Pons (tissue), 1 donor: Measurements from ENCODE around the gene ZIC4.

Experiments
- DNase-seq: peaks from one replicate; pipeline ENCODE4 v3.0.0-alpha.2; 2016; ENCODE audit warnings: low spot score

Gene ZIC4

GRCh38 chr3:147417551-147418295 is 11.4 kb upstream of the ZIC4 start:
- DNase-seq: no peak

- DNase-seq: no peak
These were observed 10.6 kb upstream of the ZIC4 start for GRCh38 chr3:147416931-147417330.

- no peak for DNase-seq
These were observed 9.5 kb upstream of the ZIC4 start for GRCh38 chr3:147415874-147416273.

- DNase-seq: no peak
These were observed 8.9 kb upstream of the ZIC4 start for GRCh38 chr3:147415286-147415685.

GRCh38 chr3:147414390-147415138 is 8.2 kb upstream of the ZIC4 start:
- DNase-seq: no peak

- no peak for DNase-seq
These were observed 7.5 kb upstream of the ZIC4 start for GRCh38 chr3:147413686-147414389.

GRCh38 chr3:147412917-147413685 is 6.8 kb upstream of the ZIC4 start:
- DNase-seq: no peak

- no peak for DNase-seq
These were observed 6.0 kb upstream of the ZIC4 start for GRCh38 chr3:147412261-147412916.

GRCh38 chr3:147411815-147412241 is 5.5 kb upstream of the ZIC4 start:
- DNase-seq: no peak

GRCh38 chr3:147411238-147411814 is 5.0 kb upstream of the ZIC4 start:
- no peak for DNase-seq

GRCh38 chr3:147410526-147411237 is 4.3 kb upstream of the ZIC4 start:
- no peak for DNase-seq

GRCh38 chr3:147410116-147410525 is 3.8 kb upstream of the ZIC4 start:
- no peak for DNase-seq

- DNase-seq: peak; percentile 60
These were observed 3.1 kb upstream of the ZIC4 start, which contains the start of gene ZIC1 for GRCh38 chr3:147409143-147410115. TSS of gene ZIC1 (plus strand) at chr3:147409365. CDS start at chr3:147410113, 748 bp downstream.

- DNase-seq: no peak
These were observed 2.1 kb upstream of the ZIC4 start for GRCh38 chr3:147408188-147409100.

GRCh38 chr3:147407498-147408187 is 1.3 kb upstream of the ZIC4 start:
- DNase-seq: no peak

- no peak for DNase-seq
These were observed 763 bp upstream of the ZIC4 start for GRCh38 chr3:147407114-147407497.

- no peak for DNase-seq
These were observed 914 bp downstream of the ZIC4 start for GRCh38 chr3:147405231-147406027.
